MCF 10A (cell line): ENCODE measurements around the gene PBX3. TPM values are rescaled to one million over a fixed set of nuclear protein-coding genes. Genes with fewer than 3 reads are reported as not detected.

Experiments used
- BruUV-seq: library from RNA; stranded (reverse); fragments of 400-500 nt; replicated peaks from 2 replicates; lab custom pipeline; 2021; lab: Mats Ljungman, UMichigan
- CTCF ChIA-PET: fragments of 300-600 bp; sonication (Branson Sonifier 250); formaldehyde crosslinking; extraction: SDS; loops from one replicate; lab custom pipeline; 2021; ENCODE audit warnings: antibody characterized with exemption, inconsistent platforms; lab: Yijun Ruan, JAX
- POLR2A ChIA-PET: fragments of 300-600, 350-650 bp; sonication (Branson Sonifier 250); formaldehyde crosslinking; extraction: SDS; loops from one replicate; lab custom pipeline; 2020; ENCODE audit warnings: antibody characterized with exemption, inconsistent platforms; lab: Yijun Ruan, JAX
- DNase-seq: peaks from one replicate; pipeline ENCODE4 v3.0.0-alpha.2; 2018; ENCODE audit not compliant: unreplicated experiment
- H3K27ac Mint-ChIP-seq: one replicate; pipeline ENCODE4 v1.8.0; 2022; ENCODE audit warnings: mild to moderate bottlenecking, low read depth, mixed read lengths; ENCODE audit not compliant: unreplicated experiment
- H3K27me3 Mint-ChIP-seq: one replicate; pipeline ENCODE4 v1.8.0; 2022; ENCODE audit warnings: mixed read lengths; ENCODE audit not compliant: insufficient read depth, unreplicated experiment
- H3K36me3 Mint-ChIP-seq: one replicate; pipeline ENCODE4 v1.8.0; 2022; ENCODE audit warnings: mild to moderate bottlenecking, moderate library complexity, mixed read lengths; ENCODE audit not compliant: insufficient read depth, unreplicated experiment
- H3K4me1 Mint-ChIP-seq: one replicate; pipeline ENCODE4 v1.8.0; 2022; ENCODE audit warnings: mixed read lengths; ENCODE audit not compliant: insufficient read depth, unreplicated experiment
- H3K4me3 Mint-ChIP-seq: one replicate; pipeline ENCODE4 v1.8.0; 2022; ENCODE audit warnings: mild to moderate bottlenecking, moderate library complexity, mixed read lengths; ENCODE audit not compliant: unreplicated experiment
- H3K9me3 Mint-ChIP-seq: one replicate; pipeline ENCODE4 v1.8.0; 2022; ENCODE audit warnings: mixed read lengths; ENCODE audit not compliant: unreplicated experiment
- CTCF ChIP-seq: fragments of 200-600 bp; IDR thresholded peaks from one replicate; pipeline ENCODE4 v1.8.0; 2022; ENCODE audit warnings: antibody characterized with exemption, mild to moderate bottlenecking; ENCODE audit not compliant: unreplicated experiment
- intact Hi-C: fragments of 100-400 bp; cut with micrococcal nuclease; formaldehyde crosslinking; loops from 2 replicates; pipeline ENCODE4 v1.14.1; 2022
- total RNA-seq: library from RNA; stranded (reverse); gene quantifications from 2 replicates; pipeline ENCODE4 v1.2.3, GENCODE V29; 2022

Gene PBX3
- total RNA-seq, 1 experiment from 2014 or later, result 17.5 TPM

- POLR2A ChIA-PET, result no interaction called here
- no peaks in the 10 kb centered on the region for H3K27me3 Mint-ChIP-seq
- H3K4me3 Mint-ChIP-seq, result no peak overlapping the region
- peaks cover 13% of the 10 kb centered on the region for H3K36me3 Mint-ChIP-seq
- BruUV-seq, result no TSS peak
- H3K9me3 Mint-ChIP-seq, result peaks cover under 1% of the 10 kb centered on the region
- TF ChIP-seq CTCF, result no peak
- DNase-seq, result no peak
- CTCF ChIA-PET, result interaction anchor here (0.7 to 1.1 kb wide), 4 partner anchors 8 to 277 kb away, joined by 3 to 5 read pairs (median 4); no protein-coding TSS in a partner anchor
- H3K27ac Mint-ChIP-seq, result no peak overlapping the region
- H3K4me1 Mint-ChIP-seq, result peaks cover 19% of the 10 kb centered on the region
- intact Hi-C loops, result no loop called here
Observed at GRCh38 chr9:125950880-125951471, 203.8 kb downstream of the PBX3 start.

- peaks cover 13% of the 10 kb centered on the region for H3K4me1 Mint-ChIP-seq
- no peak overlapping the region for H3K27ac Mint-ChIP-seq
- H3K36me3 Mint-ChIP-seq, result peaks cover 9% of the 10 kb centered on the region
- no peaks in the 10 kb centered on the region for H3K9me3 Mint-ChIP-seq
- H3K4me3 Mint-ChIP-seq, result no peak overlapping the region
- ChIA-PET CTCF (interaction anchor here (0.6 kb wide), 1 partner anchor 634 kb away, joined by 4 read pairs; no protein-coding TSS in a partner anchor), POLR2A (no interaction called here)
- intact Hi-C loops, result no loop called here
- H3K27me3 Mint-ChIP-seq, result no peaks in the 10 kb centered on the region
- no peak for TF ChIP-seq CTCF
- no TSS peak for BruUV-seq
- DNase-seq, result no peak
Observed at GRCh38 chr9:125953314-125954019, 206.3 kb downstream of the PBX3 start.

- intact Hi-C loops, result no loop called here
- no peaks in the 10 kb centered on the region for H3K27me3 Mint-ChIP-seq
- ChIA-PET CTCF (no interaction called here), POLR2A (interaction anchor here (0.7 kb wide), 1 partner anchor 20 kb away, joined by 3 read pairs; no protein-coding TSS in a partner anchor)
- no TSS peak for BruUV-seq
- H3K4me3 Mint-ChIP-seq, result no peak overlapping the region
- H3K36me3 Mint-ChIP-seq, result peaks cover 9% of the 10 kb centered on the region
- no peak overlapping the region for H3K27ac Mint-ChIP-seq
- H3K9me3 Mint-ChIP-seq, result no peaks in the 10 kb centered on the region
- no peak for TF ChIP-seq CTCF
- DNase-seq, result no peak
- no peaks in the 10 kb centered on the region for H3K4me1 Mint-ChIP-seq
Observed at GRCh38 chr9:125956102-125956501, 208.9 kb downstream of the PBX3 start.

GRCh38 chr9:125959315-125959714, 212.1 kb downstream of the PBX3 start:
- no peak for TF ChIP-seq CTCF
- ChIA-PET CTCF (interaction anchor here (1.7 kb wide), 1 partner anchor 8 kb away, joined by 3 read pairs; no protein-coding TSS in a partner anchor), POLR2A (interaction anchor here (0.6 kb wide), 1 partner anchor 1055 kb away, joined by 6 read pairs; no protein-coding TSS in a partner anchor)
- H3K9me3 Mint-ChIP-seq, result no peaks in the 10 kb centered on the region
- no peak for DNase-seq
- H3K4me3 Mint-ChIP-seq, result no peak overlapping the region
- H3K27ac Mint-ChIP-seq, result no peak overlapping the region
- H3K4me1 Mint-ChIP-seq, result no peaks in the 10 kb centered on the region
- intact Hi-C loops, result no loop called here
- no TSS peak for BruUV-seq
- no peaks in the 10 kb centered on the region for H3K27me3 Mint-ChIP-seq
- peaks cover 16% of the 10 kb centered on the region for H3K36me3 Mint-ChIP-seq
